ENCODE data around the gene SLC5A5.

DNA sequence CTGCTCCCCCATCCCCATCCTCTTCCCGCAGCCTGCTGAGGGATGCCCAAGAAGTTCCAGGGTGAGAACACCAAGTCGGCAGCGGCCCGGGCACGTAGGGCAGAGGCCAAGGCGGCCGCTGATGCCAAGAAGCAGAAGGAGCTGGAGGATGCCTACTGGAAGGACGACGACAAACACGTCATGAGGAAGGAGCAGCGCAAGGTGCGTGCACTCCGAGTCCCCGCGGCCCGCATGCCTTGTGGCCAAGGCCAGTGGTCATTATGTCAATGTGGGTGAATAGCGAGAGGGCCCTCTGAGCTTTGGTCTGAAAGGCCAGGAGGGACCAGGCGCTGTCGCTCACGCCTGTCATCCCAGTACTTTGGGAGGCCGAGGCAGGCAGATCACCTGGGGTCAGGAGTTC, 64.6 kb downstream of the SLC5A5 start:
- TF ChIP-seq CTCF (IDR thresholded peaks at IDR 0.05; ENCODE audit: control extremely low read depth in 1 of 3, insufficient read depth in 1 of 3, low read depth in 1 of 3, low read length in 3 of 3) (no peak), TCF12 (IDR thresholded peaks at IDR 0.05; ENCODE audit: low read depth, low read length) (no peak), RXRA (IDR thresholded peaks at IDR 0.05; ENCODE audit: insufficient read depth, low read depth, low read length) (no peak), KDM4A (IDR thresholded peaks at IDR 0.05; ENCODE audit: low read depth, low read length, severe bottlenecking) (no peak), CHD2 (IDR thresholded peaks at IDR 0.05; ENCODE audit: low read length) (no peak)
